HepG2 (cell line): ENCODE results near the gene MAP2K2. TPM values are rescaled to one million over a fixed set of nuclear protein-coding genes. Genes with fewer than 3 reads are reported as not detected.
A peak's percentile ranks its signal among the peaks of the same experiment; 100 is the strongest.

Source experiments
- AHR ChIP-seq: IDR thresholded peaks from 2 replicates; pipeline ENCODE4 v1.6.1; 2018; ENCODE audit warnings: missing genetic modification reagents, missing compliant biosample characterization
- CTCF ChIP-seq: sonication (generic); formaldehyde crosslinking; IDR thresholded peaks from 2 replicates; pipeline ENCODE4 v1.5.0; 2020; ENCODE audit warnings: mild to moderate bottlenecking, missing genetic modification reagents, moderate library complexity
- ELF4 ChIP-seq: sonication (generic); formaldehyde crosslinking; IDR thresholded peaks from 2 replicates; pipeline ENCODE4 v1.5.0; 2020; ENCODE audit warnings: missing genetic modification reagents, mild to moderate bottlenecking, moderate library complexity, borderline replicate concordance
- EP300 ChIP-seq, 3 experiments: sonication (generic) in 1 of 3; formaldehyde crosslinking in 1 of 3; IDR thresholded peaks; 2 replicates each; pipeline versions ENCODE4 v1.5.1 to v1.6.1; 2011 to 2020; ENCODE audit warnings: low read depth in 2 of 3, low read length in 2 of 3, borderline replicate concordance in 1 of 3, improper control_type of control experiment in 1 of 3, mild to moderate bottlenecking in 1 of 3, missing genetic modification reagents in 1 of 3, moderate library complexity in 1 of 3
- HNRNPUL1 ChIP-seq: fragments of 200-400 bp; formaldehyde crosslinking; IDR thresholded peaks from 2 replicates; pipeline ENCODE4 v1.6.1; 2017; ENCODE audit warnings: low read depth, mild to moderate bottlenecking, low read length, moderate library complexity
- MEIS2 ChIP-seq: sonication (generic); formaldehyde crosslinking; IDR thresholded peaks from 2 replicates; pipeline ENCODE4 v1.9.0; 2021; ENCODE audit warnings: mild to moderate bottlenecking, missing genetic modification reagents
- MXD1 ChIP-seq: sonication (generic); formaldehyde crosslinking; IDR thresholded peaks from 2 replicates; pipeline ENCODE4 v1.4.0; 2020; ENCODE audit warnings: mild to moderate bottlenecking, missing genetic modification reagents
- SIX4 ChIP-seq: sonication (generic); formaldehyde crosslinking; IDR thresholded peaks from 2 replicates; pipeline ENCODE4 v1.4.0; 2020; ENCODE audit warnings: missing genetic modification reagents
- STAT6 ChIP-seq: sonication (generic); formaldehyde crosslinking; IDR thresholded peaks from 2 replicates; pipeline ENCODE4 v1.4.0; 2020; ENCODE audit warnings: missing genetic modification reagents, mild to moderate bottlenecking, borderline replicate concordance
- TBX2 ChIP-seq: sonication (generic); formaldehyde crosslinking; IDR thresholded peaks from 2 replicates; pipeline ENCODE4 v1.5.0; 2020; ENCODE audit warnings: missing genetic modification reagents, mild to moderate bottlenecking, borderline replicate concordance
- USF2 ChIP-seq, 2 experiments: sonication (generic) in 1 of 2; formaldehyde crosslinking in 1 of 2; IDR thresholded peaks; 2 replicates each; pipeline versions ENCODE4 v1.5.1 to v1.6.1; 2011 to 2020; ENCODE audit warnings: borderline replicate concordance in 1 of 2, low read depth in 1 of 2, low read length in 1 of 2, mild to moderate bottlenecking in 1 of 2, missing genetic modification reagents in 1 of 2, moderate library complexity in 1 of 2
- ZNF30 ChIP-seq: sonication (generic); formaldehyde crosslinking; IDR thresholded peaks from 2 replicates; pipeline ENCODE4 v1.5.0; 2020; ENCODE audit warnings: mild to moderate bottlenecking, missing genetic modification reagents
- ZNF670 ChIP-seq: sonication (generic); formaldehyde crosslinking; IDR thresholded peaks from 2 replicates; pipeline ENCODE4 v1.8.0; 2022; ENCODE audit warnings: mild to moderate bottlenecking, missing genetic modification reagents, borderline replicate concordance
- ZNF781 ChIP-seq: sonication (generic); formaldehyde crosslinking; IDR thresholded peaks from 2 replicates; pipeline ENCODE4 v1.5.1; 2020; ENCODE audit warnings: borderline replicate concordance, mild to moderate bottlenecking, missing genetic modification reagents; ENCODE audit errors: not compliant biosample characterization
- ZSCAN21 ChIP-seq: sonication (generic); formaldehyde crosslinking; IDR thresholded peaks from 2 replicates; pipeline ENCODE4 v1.8.0; 2022; ENCODE audit warnings: mild to moderate bottlenecking, missing genetic modification reagents, moderate library complexity, borderline replicate concordance
- polyA plus RNA-seq, 8 experiments: library from polyadenylated mRNA; depleted of rRNA in 3 of 8; stranded (reverse) in 7 of 8; unstranded in 1 of 8; fragments of >200 nt; fragmentation: Illumina TruSeq in 4 of 8; extraction: Trizol in 4 of 8; gene quantifications; 2 replicates each; pipeline versions ENCODE4 v1.2.1 to v1.2.3, GENCODE V29; 2011 to 2016; ENCODE audit warnings: low read depth in 4 of 8, missing spikeins in 1 of 8, mixed read lengths in 1 of 8; ENCODE audit not compliant: insufficient read depth in 1 of 8
- total RNA-seq, 5 experiments: library from RNA; depleted of rRNA; stranded (reverse); fragments of >200 nt; fragmentation: Illumina TruSeq; extraction: Trizol; gene quantifications; 2 replicates each; pipeline ENCODE4 v1.2.3, GENCODE V29; 2016; ENCODE audit warnings: low read depth in 1 of 5

The MAP2K2 gene
- total and polyA plus RNA-seq, 2 of the 13 experiments (the other 11 are each of a cell fraction or from before 2014, with no cell fraction given) = 70.3 to 80.9 TPM

DNA sequence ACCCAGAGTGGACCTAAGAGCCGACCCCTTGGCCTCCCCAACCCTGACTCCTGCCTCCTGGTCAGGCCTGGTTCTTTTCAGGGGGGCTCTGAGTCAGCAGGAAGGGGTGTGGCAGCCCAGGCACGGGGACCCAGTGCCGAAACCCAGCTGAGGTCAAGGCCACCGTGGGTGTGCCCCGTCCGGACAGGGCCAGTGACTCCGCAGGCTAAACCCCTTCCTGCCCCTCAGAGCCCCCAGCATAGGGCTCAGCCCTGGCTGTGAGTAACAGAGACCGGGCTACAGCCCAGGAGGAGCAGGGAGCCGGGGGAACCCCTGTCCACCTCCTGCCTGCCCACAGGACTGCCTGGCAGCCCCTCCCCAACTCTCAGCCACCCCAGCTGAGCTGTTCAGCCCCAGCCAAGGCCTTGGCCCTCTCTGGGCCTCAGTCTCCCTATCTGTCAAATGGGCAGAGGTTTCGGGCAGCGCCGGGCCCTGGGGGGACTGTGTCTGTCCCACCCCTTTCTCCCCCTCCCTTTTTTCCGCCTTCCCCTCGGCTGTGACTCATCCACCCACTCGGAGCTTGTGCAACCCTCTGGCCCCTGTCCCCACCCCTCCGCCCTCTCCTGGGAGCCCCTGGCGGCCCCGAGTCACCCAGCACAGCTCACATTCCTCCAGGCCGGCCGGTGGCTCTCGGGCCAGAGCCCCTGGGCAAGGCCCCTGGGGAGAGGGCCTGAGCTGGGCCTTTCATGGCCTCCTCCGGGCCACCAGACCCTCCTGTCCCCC lies 65.8 kb downstream of the MAP2K2 start (continued):
- TF ChIP-seq ZNF670 (CRISPR knock-in tag) (peak; percentile 85), ELF4 (CRISPR knock-in tag) (no peak), ZNF781 (CRISPR knock-in tag) (peak; percentile 38), MEIS2 (CRISPR knock-in tag) (peak; percentile 63; the same call in 1 of the 2 replicates), USF2 (IDR thresholded peaks at IDR 0.05; ENCODE audit: low read depth, low read length) (no peak), USF2 (CRISPR knock-in tag; IDR thresholded peaks at IDR 0.05; ENCODE audit: borderline replicate concordance) (no peak), CTCF (peak; percentile 67), EP300 (IDR thresholded peaks at IDR 0.05; ENCODE audit: low read depth in 2 of 2, low read length in 2 of 2) (peak; percentile 11 to 45; a peak in 2 of 4 replicates), EP300 (CRISPR knock-in tag; IDR thresholded peaks at IDR 0.05; ENCODE audit: borderline replicate concordance) (peak; percentile 6; the same call in 1 of the 2 replicates), TBX2 (peak; percentile 74), ZNF30 (CRISPR knock-in tag) (no peak), AHR (peak; percentile 15), MXD1 (CRISPR knock-in tag) (peak; percentile 35; the same call in 1 of the 2 replicates), SIX4 (peak; percentile 17; the same call in 1 of the 2 replicates), ZSCAN21 (CRISPR knock-in tag) (peak; percentile 35; the same call in 1 of the 2 replicates), HNRNPUL1 (0 out of 2 replicates have a peak, but pooled peaks have one; percentile 41), STAT6 (CRISPR knock-in tag) (0 out of 2 replicates have a peak, but pooled peaks have one; percentile 39)
